SK-N-MC (cell line): ENCODE data around the gene UBXN4.
"Not testable (repeated sequence)": the region's sequence is repeated elsewhere in the genome, so short reads cannot be mapped to it uniquely, and the experiment has no call there.

Experiments
- EZH2 ChIP-seq: fragments of 200-600 bp; sonication (generic); IDR thresholded peaks from one replicate; pipeline ENCODE4 v1.6.1; 2017; ENCODE audit warnings: antibody characterized with exemption
- POLR2AphosphoS5 ChIP-seq: IDR thresholded peaks from 2 replicates; pipeline ENCODE4 v1.6.1; 2012; ENCODE audit warnings: mild to moderate bottlenecking, low read depth, low read length, borderline replicate concordance

DNA sequence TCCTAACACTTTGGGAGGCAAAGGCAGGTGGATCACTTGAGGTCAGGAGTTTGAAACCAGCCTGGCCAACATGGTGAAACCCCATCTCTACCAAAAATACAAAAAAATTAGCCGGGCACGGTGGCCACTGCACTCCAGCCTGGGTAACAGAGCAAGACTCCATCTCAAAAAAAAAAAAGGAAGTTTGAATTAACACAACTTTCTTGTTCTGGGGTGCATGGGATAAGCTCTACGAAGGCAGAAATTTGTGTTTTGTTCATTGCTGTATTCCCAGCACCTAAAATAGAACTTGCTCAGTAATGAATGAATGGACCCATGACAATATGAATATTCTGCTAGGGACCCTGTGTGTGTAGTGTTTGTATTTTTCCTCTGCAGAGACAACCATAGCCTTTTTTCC, 66.2 kb downstream of the UBXN4 start:
- not testable (repeated sequence) for TF ChIP-seq POLR2AphosphoS5, EZH2
